Measurements from ENCODE around the gene ACSBG1. TPM values are rescaled to one million over a fixed set of nuclear protein-coding genes. Genes with fewer than 3 reads are reported as not detected.

Gene ACSBG1
- total RNA-seq, 2 donors from 2014 or later: 0.27 to 1.2 TPM

DNA sequence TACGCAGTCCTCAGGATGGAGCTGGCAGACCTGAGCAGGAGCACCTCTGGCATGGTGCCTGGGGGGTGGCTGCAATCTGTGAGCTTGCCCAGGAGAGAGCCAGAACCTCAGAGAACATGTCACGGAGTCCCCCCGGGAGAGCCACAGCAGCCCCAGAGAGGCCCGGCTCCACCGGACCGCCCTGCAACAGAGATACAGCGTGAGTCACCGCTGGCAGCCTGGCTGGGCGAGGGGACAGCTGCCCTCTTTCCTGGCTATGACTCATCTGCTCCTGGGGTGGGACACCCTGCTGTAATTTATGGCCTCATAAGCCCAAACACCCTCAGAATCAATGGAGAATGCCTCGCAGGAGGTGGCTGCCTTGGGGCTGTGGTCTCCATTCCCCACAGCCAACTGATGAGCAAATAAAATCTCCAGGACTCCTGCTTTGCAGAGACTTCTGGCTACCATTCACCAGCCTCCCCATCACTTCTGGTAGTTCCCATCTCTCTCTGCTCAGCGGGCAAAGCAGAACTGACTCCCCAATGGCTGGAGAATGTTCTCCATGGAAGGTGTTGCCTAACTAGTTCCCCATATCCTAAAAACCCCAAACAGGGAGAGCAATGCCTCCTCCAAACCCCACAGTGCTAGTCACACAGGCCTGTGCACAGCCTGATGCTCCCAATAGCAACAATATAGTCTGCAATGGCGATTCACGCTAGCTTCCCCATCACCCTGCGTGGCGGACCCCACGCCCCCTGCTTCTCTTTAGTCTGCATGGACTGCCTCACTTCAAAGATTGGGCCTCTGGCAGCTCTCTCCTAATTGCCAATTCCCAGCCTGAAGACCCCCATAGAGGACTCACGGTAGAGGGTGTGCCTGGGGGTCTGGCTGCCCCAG lies 21.6 kb downstream of the ACSBG1 start:
- Histone ChIP-seq H3K36me3 (ENCODE audit: control insufficient read depth, insufficient read depth, low read length) (no peaks in the 10 kb centered on the region), H3K4me1 (ENCODE audit: control insufficient read depth, insufficient read depth, low read length) (peaks cover 13% of the 10 kb centered on the region), H3K27ac (ENCODE audit: low read depth, low read length) (no peak overlapping the region), H3K9me3 (ENCODE audit: control insufficient read depth, low read length) (no peaks in the 10 kb centered on the region), H3K9ac (ENCODE audit: extremely low read depth, low read length, poor library complexity, severe bottlenecking) (no peak overlapping the region), H3K4me3 (ENCODE audit: low read length) (no peak overlapping the region), H3K27me3 (ENCODE audit: control insufficient read depth, insufficient read depth, low read length, poor library complexity, severe bottlenecking) (no peaks in the 10 kb centered on the region)
- WGBS, 2 experiments (ENCODE audit: insufficient coverage in 1 of 2, insufficient read length in 1 of 2): 81 to 85% methylated on average over 12 to 17 of the region's 17 CpGs
- Mint-ChIP-seq H3K9me3 (no peaks in the 10 kb centered on the region), H3K4me3 (no peak overlapping the region), H3K27me3 (ENCODE audit: insufficient read depth) (peaks cover 3% of the 10 kb centered on the region), H3K27ac (peak overlapping the region; percentile 39), H3K36me3 (ENCODE audit: low read depth) (no peaks in the 10 kb centered on the region), H3K4me1 (peaks cover 29% of the 10 kb centered on the region)
- DNase-seq: peak; percentile 69
- TF ChIP-seq, protein P1, sequence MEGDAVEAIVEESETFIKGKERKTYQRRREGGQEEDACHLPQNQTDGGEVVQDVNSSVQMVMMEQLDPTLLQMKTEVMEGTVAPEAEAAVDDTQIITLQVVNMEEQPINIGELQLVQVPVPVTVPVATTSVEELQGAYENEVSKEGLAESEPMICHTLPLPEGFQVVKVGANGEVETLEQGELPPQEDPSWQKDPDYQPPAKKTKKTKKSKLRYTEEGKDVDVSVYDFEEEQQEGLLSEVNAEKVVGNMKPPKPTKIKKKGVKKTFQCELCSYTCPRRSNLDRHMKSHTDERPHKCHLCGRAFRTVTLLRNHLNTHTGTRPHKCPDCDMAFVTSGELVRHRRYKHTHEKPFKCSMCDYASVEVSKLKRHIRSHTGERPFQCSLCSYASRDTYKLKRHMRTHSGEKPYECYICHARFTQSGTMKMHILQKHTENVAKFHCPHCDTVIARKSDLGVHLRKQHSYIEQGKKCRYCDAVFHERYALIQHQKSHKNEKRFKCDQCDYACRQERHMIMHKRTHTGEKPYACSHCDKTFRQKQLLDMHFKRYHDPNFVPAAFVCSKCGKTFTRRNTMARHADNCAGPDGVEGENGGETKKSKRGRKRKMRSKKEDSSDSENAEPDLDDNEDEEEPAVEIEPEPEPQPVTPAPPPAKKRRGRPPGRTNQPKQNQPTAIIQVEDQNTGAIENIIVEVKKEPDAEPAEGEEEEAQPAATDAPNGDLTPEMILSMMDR (conservative IDR thresholded peaks at IDR 0.05): no peak

DNA sequence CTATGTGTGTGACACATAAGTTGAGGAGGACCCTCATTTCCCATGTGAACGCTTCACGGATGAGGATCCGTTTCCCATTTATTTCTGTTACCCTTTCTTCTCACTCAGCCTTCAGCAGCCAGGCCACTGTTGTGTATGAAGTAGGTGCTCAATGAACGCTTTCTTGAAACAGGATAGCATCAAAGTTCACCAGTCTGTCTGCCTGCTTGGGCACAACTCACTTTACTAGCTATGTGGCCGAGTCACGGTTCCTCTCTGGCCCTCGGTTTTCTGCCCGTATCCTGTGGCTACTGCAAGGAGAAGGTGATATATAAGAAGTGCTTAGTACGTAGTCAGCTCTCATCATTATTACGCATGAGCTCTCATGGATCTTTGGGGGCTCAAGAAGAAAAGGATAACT lies 22.4 kb downstream of the ACSBG1 start:
- WGBS, 2 experiments (ENCODE audit: insufficient coverage in 1 of 2, insufficient read length in 1 of 2): 98 to 99% methylated on average over 10 of the region's 10 CpGs
- no peak for DNase-seq
- Mint-ChIP-seq H3K27ac (no peak overlapping the region), H3K36me3 (ENCODE audit: low read depth) (no peaks in the 10 kb centered on the region), H3K9me3 (no peaks in the 10 kb centered on the region), H3K4me1 (peaks cover 29% of the 10 kb centered on the region), H3K4me3 (no peak overlapping the region), H3K27me3 (ENCODE audit: insufficient read depth) (peaks cover 3% of the 10 kb centered on the region)
- Histone ChIP-seq H3K27me3 (ENCODE audit: control insufficient read depth, insufficient read depth, low read length, poor library complexity, severe bottlenecking) (no peaks in the 10 kb centered on the region), H3K4me1 (ENCODE audit: control insufficient read depth, insufficient read depth, low read length) (peaks cover 13% of the 10 kb centered on the region), H3K9ac (ENCODE audit: extremely low read depth, low read length, poor library complexity, severe bottlenecking) (no peak overlapping the region), H3K9me3 (ENCODE audit: control insufficient read depth, low read length) (no peaks in the 10 kb centered on the region), H3K36me3 (ENCODE audit: control insufficient read depth, insufficient read depth, low read length) (no peaks in the 10 kb centered on the region), H3K27ac (ENCODE audit: low read depth, low read length) (no peak overlapping the region), H3K4me3 (ENCODE audit: low read length) (no peak overlapping the region)
- TF ChIP-seq, protein P1 (conservative IDR thresholded peaks at IDR 0.05): no peak

DNA sequence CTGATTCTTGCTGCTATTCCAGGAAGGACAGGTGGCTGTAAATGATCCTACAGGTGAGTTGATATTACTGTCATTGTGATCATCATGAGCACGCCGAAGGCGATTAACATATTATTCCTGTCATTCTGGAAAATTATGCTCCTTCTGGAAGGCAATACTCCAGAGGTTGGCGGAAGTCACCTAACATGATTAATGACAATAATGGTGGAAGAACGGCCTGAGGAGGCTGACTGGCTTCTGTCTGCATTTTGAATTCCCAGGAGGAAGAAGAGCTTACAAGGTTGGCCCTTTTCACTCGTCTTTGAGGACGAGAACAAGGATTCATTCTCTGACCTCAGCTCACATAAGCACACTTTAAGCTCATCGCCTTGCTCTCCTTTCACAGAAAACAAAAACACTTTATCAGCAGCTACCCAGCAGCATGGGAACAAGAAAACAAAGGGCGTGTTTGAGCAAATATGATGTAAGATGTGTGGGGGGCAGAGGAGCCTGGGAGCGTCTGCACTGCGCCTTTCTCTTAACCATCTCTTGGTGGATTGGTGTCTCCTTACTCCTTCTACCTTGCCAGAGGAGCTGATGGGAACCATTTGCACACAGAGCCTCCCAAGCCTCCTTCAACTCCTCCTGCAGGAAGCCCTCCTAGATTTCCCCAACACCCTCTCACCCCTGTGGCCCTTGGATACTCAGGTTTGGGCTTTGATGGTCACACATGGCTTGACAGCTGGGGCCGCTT lies 23.0 kb downstream of the ACSBG1 start:
- peak; percentile 53 for DNase-seq
- peaks cover 13% of the 10 kb centered on the region for H3K4me1 ChIP-seq (ENCODE audit: control insufficient read depth, insufficient read depth, low read length)
- Mint-ChIP-seq H3K27me3 (ENCODE audit: insufficient read depth) (peaks cover 3% of the 10 kb centered on the region), H3K27ac (no peak overlapping the region), H3K4me3 (no peak overlapping the region), H3K36me3 (ENCODE audit: low read depth) (no peaks in the 10 kb centered on the region), H3K4me1 (peaks cover 34% of the 10 kb centered on the region), H3K9me3 (no peaks in the 10 kb centered on the region)
- H3K9me3 ChIP-seq (ENCODE audit: control insufficient read depth, low read length): no peaks in the 10 kb centered on the region
- no peaks in the 10 kb centered on the region for H3K36me3 ChIP-seq (ENCODE audit: control insufficient read depth, insufficient read depth, low read length)
- TF ChIP-seq, protein P1 (conservative IDR thresholded peaks at IDR 0.05): no peak
- WGBS, 2 experiments (ENCODE audit: insufficient coverage in 1 of 2, insufficient read length in 1 of 2): 93 to 96% methylated on average over 7 to 12 of the region's 12 CpGs
- no peaks in the 10 kb centered on the region for H3K27me3 ChIP-seq (ENCODE audit: control insufficient read depth, insufficient read depth, low read length, poor library complexity, severe bottlenecking)
- H3K27ac ChIP-seq (ENCODE audit: low read depth, low read length): no peak overlapping the region
- H3K4me3 ChIP-seq (ENCODE audit: low read length): no peak overlapping the region
- H3K9ac ChIP-seq (ENCODE audit: extremely low read depth, low read length, poor library complexity, severe bottlenecking): no peak overlapping the region

Measured in endodermal cell (in vitro differentiated cells).